ENCODE results near the gene PCBD2.
"Not testable (repeated sequence)": the region's sequence is repeated elsewhere in the genome, so short reads cannot be mapped to it uniquely, and the experiment has no call there.

PCBD2 gene

DNA sequence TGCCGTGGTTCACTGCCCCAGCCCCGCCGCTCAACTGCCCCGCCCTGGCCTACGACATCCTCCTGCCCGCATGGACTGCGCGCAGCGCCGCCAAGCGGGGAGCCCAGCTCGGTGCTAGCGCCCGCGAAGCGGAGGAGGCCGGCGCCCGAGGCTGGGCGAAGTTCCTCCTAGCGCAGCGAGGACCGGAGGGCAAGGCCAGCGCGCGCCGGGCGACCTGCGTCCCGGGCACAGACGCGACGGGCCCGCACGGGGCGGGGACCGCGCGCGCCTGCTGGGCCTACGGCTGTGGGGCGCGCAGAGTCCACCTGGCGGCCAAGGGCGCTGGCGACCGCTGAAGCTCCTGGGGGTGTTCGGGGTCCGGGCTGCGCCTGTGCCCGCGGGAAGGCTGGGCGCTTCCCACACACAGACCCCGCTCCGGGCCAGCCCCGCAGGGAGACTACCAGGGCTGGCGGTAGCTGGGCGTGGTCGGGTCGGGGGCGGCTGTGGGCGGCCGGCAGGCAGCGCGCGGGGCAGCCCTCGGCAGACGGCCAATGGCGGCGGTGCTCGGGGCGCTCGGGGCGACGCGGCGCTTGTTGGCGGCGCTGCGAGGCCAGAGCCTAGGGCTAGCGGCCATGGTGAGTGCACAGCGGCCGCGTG, at the start of gene PCBD2:
Gene PCBD2 (plus strand): TSS at position 522 of the 636 bp plus-strand sequence. CDS start 9 bp downstream, at position 531.
- peak; percentile 56 for DNase-seq

DNA sequence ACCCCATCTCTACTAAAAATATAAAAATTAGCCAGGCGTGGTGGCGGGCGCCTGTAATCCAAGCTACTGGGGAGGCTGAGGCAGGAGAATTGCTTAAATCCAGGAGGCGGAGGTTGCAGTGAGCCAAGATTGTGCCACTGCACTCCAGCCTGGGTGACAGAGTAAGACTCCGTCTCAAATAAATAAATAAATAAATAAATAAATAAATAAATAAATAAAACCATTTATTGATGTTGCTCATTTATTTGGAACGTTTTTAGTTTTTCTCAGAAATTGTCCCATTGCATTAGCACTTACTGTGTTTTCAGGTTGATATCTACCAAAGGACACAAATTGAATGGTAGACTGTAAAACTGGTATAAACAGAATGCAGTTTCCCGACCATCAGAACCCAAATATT, 48.5 kb upstream of the PCBD2 start:
- DNase-seq: not testable (repeated sequence)

DNA sequence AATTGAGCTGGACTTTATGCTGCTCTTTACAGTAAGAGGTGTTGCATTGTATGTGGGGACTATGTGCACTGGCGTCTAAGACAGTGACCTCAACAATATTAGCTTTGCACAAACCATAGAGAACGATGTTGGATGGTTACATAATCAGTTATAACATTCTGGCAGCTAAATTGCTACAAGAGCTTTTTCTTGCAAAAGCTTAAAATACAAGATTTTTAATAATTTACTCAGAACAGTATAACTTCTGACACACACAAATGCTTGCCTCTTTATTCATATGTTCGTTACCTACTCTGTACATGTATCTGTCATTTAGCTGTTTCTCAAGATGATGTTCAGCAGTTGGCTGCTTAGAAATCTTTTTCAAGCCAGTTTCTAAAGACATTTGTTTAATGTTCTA, 47.5 kb upstream of the PCBD2 start:
- DNase-seq: no peak

DNA sequence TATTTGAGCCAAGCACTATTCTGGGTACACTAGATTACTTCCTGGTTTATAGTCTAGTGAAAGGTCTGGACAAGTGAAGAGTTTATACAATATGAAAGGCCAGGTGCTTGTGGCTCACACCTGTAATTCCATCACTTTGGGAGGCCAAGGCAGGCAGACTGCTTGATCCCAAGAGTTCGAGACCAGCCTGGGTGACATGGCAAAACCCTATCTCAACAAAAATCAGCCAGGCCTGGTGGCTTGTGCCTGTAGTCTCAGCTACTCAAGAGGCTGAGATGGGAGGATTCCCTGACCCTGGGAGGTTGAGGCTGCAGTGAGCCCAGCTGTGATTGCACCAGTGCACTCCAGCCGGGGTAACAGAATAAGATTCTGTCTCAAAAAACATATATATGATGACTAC, 40.2 kb upstream of the PCBD2 start:
- no peak for DNase-seq

DNA sequence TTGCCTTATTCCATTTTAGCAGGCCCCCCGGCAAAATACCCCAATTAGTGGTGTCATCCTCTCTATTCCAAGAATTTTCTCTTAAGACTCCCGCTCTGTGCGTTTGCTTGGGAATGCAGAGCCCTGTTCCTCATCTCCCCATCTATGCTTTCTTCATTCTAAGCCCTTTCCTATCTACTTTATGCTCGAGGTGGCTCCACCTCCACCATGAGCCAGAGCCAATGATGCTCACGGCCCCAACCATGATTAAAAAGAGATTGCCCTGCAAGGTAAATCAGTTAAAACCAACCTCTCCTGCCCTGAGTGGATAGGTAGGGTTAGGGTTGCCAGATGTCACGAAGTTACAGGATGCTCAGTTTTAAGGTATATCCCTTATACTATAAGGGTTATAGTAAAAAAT, 31.4 kb upstream of the PCBD2 start:
- no peak for DNase-seq

DNA sequence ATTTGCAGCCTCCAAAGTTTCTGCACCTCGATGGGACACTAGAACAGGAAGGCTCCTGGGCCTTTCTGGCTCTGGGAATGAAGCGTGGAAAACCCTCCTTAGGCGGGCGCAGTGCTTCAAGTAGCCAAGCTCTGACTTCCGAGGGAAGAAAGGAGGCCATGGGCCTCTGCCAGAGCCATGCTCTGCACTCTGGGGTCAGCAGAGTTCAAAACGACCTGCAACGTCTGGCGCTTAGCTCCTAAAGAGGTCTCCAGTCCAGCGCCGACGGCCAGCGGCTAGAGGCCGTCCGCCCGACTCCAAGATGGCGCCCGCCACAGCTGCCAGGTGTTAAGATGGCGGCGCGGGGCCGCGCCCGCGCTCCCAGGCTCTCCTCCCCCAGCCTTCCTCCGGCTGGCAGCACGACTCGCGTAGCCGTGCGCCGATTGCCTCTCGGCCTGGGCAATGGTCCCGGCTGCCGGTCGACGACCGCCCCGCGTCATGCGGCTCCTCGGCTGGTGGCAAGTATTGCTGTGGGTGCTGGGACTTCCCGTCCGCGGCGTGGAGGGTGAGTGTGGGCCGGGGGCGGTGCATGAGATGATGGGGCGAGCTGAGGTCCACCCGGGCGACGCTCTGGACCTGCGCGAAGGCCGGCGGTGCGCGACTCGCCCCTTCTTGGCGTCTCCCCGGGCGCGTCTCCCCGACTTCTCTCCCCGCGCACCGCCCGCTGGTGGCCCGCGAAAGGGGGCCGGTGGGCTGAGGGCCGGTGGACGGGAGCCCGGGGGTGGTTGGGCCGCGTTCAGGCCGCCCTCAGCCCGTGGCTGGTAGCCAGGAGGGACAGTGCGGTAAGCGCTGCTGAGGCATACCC, 30.7 kb upstream of the PCBD2 start, which contains the start of gene TXNDC15:
Gene TXNDC15 (plus strand): TSS at position 385 of the 844 bp plus-strand sequence. CDS start 57 bp downstream, at position 442.
- peak; percentile 21 for DNase-seq

DNA sequence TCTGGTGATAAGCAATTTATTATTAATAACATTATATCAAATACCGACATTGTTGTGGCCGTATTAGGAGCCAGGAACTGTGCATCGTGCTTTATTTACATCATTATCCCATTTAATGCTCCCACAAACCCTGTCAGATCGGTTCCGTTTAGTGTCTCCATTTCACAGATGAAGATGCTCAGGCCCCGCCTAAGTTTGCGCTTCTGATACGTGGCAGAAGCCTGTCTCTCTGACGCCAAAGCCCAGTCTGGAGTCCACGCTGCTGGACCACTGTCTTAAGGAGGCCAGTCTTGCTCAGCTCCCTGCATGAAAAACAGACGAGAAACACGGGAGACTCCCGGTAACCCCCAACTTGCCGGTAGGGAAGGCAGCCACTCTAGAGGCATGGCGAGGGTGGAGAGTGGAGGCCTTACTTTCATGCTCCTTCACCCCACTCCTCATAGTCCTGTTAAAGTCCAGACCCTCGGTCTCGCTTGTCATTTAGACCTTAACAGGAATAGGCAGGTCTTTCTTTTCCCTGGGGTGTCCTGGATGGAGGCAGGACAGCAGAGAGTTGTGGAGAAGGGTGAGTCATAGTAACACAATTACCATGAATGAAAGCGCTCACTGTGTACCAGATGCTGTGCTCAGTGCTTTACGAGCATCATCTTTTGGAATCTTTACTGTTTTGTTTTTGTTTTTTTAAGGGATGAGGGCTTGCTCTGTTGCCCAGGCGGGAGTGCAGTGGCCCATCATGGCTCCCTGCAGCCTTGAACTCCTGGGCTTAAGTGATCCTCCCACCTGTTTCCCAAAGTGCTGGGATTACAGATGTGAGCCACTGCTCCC, 29.9 kb upstream of the PCBD2 start:
- no peak for DNase-seq

DNA sequence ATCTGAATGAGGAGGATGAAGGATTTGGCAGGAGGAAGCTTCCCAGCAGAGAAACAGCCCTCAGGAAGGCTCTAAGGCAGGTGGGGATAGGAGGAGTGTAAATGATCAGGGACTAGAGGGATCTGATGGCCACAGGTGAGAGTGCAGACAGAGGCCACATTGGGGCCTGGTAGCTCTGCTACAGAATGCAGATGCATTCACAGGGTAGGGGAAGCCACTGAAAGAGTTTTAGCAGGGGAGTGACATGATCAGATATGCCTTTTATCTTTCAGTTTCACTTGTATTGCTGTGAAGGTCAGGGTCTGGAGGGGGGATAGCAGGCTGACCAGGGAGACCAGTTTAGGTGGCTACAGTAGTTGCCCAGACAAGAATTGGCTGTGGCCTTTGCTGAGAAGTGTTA, 27.8 kb upstream of the PCBD2 start:
- no peak for DNase-seq

DNA sequence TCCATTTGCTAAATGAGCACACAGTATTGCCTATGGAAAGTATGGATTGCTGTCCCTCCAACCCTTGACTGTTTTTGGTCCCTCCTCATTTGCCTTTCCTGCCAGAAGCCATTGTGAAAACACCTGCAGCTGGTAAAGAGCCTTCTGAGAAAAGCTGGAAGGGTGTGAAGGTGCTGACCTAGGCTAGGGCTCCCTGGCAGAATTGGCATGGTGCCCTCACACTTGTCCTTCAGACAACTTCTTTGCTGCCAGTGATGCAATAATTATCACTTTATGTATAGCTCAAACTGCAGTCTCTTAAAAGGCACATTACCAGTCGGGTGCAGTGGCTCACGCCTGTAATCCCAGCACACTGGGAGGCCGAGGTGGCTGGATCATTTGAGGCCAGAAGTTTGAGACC, 26.5 kb upstream of the PCBD2 start:
- no peak for DNase-seq

DNA sequence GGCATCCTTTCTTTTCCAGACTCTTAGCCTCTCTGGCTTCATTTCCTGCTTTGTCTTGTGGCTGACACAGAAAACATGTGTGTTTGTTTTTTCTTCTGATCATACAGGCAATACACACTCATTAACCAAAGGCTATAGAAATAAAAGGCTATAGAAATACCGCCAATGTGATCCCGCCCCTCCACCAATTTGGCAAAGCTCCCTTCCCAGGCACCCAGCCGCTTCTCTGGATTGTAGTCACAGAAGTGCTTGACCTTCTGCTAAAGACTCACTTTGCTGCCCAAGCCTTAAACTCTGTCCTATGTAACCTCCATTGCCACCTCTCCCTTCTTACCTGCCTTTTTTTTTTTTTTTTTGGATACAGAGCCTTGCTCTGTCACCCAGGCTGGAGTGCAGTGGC, 25.5 kb upstream of the PCBD2 start:
- DNase-seq: no peak

DNA sequence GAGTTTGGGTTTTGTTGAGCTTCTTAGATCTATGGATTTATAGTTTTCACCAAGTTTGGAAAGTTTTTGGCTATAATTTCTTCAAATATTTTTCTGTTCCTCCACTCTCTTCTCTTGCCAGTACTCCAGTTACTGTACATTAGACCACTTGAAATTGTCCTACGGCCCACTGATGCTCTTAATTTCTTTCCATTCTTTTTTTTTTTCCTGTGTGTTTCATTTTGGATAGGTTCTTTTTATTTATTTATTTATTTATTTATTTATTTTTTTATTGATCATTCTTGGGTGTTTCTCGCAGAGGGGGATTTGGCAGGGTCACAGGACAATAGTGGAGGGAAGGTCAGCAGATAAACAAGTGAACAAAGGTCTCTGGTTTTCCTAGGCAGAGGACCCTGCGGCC, 24.0 kb upstream of the PCBD2 start:
- DNase-seq: not testable (repeated sequence)

DNA sequence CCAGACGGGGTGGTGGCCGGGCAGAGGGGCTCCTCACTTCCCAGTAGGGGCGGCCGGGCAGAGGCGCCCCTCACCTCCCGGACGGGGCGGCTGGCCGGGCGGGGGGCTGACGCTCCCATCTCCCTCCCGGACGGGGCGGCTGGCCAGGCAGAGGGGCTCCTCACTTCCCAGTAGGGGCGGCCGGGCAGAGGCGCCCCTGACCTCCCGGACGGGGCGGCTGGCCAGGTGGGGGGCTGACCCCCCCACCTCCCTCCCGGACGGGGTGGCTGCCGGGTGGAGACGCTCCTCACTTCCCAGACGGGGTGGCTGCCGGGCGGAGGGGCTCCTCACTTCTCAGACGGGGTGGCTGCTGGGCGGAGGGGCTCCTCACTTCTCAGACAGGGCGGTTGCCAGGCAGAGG, 23.2 kb upstream of the PCBD2 start:
- DNase-seq: not testable (repeated sequence)

DNA sequence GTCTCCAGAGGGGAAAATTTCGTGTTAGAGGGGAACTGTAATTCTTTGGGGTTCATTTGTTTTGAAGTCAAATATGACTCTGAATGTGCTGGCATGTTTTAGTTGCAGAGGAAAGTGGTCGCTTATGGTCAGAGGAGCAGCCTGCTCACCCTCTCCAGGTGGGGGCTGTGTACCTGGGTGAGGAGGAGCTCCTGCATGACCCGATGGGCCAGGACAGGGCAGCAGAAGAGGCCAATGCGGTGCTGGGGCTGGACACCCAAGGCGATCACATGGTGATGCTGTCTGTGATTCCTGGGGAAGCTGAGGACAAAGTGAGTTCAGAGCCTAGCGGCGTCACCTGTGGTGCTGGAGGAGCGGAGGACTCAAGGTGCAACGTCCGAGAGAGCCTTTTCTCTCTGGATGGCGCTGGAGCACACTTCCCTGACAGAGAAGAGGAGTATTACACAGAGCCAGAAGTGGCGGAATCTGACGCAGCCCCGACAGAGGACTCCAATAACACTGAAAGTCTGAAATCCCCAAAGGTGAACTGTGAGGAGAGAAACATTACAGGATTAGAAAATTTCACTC, 17.3 kb upstream of the PCBD2 start:
- DNase-seq: no peak

DNA sequence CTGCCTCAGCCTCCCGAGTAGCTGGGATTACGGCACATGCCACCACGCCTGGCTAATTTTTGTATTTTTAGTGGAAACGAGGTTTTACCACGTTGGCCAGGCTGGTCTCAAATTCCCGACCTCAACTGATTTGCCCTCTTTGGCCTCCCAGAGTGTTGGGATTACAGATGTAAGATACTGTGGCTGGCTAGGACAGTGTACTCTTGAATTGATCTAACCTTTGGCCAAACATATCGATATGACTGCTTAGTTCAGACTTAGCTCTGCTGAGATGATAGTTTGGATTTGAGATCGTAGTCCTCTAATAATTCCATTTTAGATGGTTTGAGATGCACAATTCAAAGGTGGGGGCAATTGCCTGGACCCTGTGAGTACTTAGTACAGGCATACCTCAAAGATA, 15.6 kb upstream of the PCBD2 start:
- no peak for DNase-seq

DNA sequence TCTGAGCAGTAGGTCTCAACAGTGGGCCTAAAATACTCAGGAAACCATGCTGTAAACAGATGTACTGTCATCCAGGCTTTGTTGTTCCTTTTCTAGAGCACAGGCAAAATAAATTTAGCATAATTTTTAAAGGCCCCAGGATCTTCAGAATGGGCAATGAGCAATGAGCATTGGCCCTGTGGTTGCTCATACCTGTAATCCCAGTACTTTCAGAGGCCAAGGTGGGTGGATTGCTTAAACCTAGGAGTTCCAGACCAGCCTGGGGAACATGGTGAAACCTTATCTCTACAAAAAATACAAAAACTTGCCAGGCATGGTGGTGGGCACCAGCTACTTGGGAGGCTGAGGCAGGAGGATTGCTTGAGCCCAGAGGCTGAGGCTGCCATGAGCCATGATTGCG, 13.5 kb upstream of the PCBD2 start:
- DNase-seq: no peak

DNA sequence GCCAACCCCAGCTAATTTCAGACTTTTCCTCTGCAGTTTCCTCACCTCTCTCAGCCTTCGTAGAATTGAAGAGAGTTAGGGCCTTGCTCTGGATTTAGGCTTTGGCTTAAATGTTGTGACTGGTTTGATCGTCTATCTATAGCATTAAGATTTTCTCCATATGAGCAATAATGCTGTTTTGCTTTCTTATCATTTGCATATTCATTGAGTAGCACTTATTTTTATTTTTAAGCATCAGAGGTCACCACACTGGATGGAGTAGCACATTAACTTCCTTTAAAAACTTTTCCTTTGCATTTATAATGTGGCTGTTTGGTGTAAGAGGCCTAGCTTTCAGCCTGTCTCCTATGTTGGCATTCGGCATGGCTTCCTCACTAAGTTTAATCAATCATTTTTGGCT, 12.6 kb upstream of the PCBD2 start:
- no peak for DNase-seq

DNA sequence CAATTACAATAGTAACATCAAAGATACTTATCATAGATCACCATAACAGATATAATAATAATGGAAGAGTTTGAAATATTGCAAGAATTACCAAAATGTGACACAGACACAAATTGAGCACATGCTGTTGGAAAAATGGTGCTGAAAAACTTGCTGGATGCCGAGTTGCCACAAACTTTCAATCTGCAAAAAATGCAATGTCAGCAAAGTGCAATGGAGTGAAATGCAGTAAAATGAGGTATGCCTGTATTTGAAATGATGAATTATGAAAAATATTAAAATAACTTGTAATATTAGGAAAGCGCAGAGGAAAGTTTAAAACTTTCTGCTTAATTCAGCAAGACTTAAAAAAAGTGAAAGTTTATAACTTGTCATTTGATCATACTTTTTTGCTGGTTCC, 12.0 kb upstream of the PCBD2 start:
- DNase-seq: no peak

DNA sequence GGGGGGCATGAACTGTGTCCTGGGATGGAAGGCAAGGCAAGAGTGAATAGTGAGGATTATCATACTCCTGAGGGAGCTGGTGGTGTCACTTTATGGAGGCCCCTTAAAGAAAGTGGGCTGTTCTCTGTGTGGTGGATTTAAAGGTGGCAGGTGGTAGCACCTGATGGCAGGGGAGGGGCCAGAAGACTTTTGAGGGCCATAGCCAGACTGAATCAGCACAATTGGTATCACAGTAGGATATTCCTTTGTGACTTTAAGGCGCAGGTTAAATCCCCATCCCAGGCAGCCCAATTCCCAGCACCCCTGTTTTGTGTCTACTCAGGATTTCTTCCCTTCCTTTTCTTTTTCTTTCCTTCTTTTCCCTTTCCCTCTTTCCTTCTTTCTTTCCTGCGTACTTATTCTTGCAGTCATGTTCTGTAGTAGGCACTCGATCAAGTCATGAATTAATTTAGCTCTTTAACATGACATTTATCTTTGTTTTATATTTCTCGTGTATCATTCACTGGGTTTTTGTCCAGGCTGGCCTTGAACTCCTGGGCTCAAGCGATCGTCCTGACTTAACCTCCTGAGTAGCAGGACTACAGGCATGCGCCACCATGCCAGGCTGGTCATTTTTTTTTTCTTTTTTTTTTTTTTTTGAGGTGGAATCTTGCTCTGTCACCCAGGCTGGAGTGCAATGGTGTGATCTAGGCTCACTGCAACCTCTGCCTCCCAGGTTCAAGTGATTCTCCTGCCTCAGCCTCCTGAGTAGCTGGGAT, 11.0 kb upstream of the PCBD2 start:
- no peak for DNase-seq

DNA sequence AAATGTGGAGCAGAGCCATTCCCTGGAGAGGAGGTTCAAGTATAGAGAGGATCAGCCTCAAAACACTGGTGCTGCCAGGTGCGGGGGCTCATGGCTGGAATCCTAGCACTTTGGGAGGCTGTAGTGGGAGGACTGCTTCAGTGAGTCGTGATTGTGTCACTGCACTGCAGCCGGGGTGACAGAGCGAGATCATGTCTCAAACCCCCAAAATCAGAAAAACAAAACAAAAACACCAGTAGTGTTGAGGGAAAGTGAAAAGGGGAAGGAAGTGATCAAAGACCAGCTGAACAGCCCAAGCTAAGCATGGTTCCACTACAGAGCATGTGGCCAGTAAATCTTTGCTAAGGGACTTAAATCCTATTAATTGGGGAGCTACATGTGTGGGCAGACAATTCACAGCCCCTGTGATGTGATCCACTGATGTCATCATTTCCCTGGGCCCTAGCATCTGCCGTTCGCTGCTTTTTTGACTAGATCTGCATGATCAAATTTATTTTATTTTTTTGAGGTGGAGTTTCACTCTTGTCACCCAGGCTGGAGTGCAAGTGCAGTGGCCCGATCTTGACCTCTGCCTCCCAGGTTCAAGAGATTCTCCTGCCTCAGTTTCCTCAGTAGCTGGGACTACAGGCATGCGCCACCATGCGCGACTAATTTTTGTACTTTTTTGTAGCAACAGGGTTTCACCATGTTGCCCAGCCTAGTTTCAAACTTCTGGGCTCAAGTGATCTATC, 2.7 kb upstream of the PCBD2 start:
- DNase-seq: no peak

DNA sequence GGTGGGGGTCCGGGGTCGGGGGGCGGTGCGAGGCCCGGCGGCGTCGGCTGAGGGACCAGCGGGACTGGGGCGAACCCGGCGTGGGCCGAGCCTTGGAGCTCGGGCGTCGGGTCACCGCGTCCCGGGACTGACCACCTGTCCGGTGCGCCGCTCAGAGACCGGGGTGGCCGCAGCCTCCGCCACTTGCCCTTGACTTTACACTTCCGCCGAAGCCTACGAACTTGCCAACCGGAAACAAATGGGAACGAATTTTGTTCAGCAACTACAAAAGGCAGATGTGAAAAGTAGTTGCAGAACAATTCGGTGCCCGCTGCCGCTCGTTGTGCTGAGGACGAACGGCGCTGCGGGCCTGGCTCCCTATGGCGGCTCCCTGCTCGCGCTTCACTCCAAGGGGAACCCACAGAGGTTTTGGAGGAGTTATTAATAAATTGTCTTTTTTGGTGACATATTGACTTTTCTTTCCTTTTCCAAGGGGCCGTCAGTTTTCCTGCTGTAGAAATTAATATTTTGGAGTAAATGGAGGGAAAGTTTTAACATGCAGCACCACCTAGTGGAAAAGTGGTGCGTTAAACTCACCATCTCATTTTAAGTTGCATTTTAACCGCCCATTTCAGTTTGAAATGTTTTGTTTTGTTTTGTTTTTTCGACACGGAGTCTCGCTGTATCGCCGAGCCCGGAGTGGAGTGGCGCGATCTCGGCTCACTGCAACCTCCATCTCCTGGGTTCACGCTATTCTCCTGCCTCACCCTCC, 490 bp downstream of the PCBD2 start:
- no peak for DNase-seq

DNA sequence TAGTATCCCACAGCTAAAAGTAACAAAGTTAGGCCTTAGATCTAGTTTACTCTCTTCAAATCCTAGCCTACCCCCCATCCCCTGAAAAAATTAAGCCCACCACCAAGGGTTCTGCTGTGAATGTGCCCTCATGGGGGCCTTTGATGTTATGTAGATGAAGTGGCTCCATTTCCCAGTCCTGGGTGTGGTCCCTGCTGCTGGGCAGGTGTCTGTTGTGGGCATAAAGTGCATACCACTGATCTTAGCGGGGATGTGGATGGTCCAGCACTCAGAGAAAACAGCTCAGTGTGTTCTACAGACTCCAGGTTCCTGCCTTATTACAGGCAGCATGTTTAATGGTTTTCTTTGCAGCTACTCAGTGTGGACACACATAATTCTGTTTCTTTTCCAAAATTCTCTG, 1.9 kb downstream of the PCBD2 start:
- DNase-seq: no peak
